Cardiac septum (tissue), 1 donor: ENCODE results near the gene INSR. TPM values are rescaled to one million over a fixed set of nuclear protein-coding genes. Genes with fewer than 3 reads are reported as not detected.
"Not testable (repeated sequence)": the region's sequence is repeated elsewhere in the genome, so short reads cannot be mapped to it uniquely, and the experiment has no call there.

ENCODE experiments used
- DNase-seq: peaks from one replicate; pipeline ENCODE4 v3.0.0-alpha.2; 2020; ENCODE audit warnings: low spot score
- intact Hi-C: fragments of 100-400 bp; cut with DNase I; formaldehyde crosslinking; loops from one replicate; pipeline ENCODE4 v1.14.0; 2022
- total RNA-seq: library from RNA; stranded (reverse); fragmentation: NEBNext Ultra II Directional; extraction: Animal tissue kit (Norgen Biotek cat#: 25700); gene quantifications from one replicate; pipeline ENCODE4 v1.2.1, GENCODE V29; 2021
- donor health status: DM: no; HTN: no; CAD: no.

Gene INSR
- total RNA-seq, 1 donor from 2014 or later = 113 TPM

DNA sequence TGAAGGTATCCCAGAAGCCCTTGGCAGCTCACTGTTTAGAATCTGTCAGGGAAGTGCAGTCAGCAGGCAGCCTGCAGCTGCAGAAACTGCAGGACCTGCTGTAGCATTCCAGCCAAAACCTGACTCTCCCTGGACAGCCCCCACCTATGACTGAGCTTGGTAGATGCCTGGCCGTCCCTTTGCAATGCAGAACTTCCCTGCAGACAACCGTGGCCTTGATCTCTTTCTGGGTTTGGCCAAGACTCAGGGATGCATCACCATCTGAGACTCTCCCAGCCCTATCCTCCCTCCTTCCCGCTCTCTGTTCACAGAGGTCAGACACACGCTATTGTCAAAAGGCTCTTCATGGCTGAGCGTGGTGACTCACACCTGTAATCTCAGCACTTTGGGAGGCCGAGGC, 125.3 kb downstream of the INSR start:
- intact Hi-C loops = no loop called here
- no peak for DNase-seq

DNA sequence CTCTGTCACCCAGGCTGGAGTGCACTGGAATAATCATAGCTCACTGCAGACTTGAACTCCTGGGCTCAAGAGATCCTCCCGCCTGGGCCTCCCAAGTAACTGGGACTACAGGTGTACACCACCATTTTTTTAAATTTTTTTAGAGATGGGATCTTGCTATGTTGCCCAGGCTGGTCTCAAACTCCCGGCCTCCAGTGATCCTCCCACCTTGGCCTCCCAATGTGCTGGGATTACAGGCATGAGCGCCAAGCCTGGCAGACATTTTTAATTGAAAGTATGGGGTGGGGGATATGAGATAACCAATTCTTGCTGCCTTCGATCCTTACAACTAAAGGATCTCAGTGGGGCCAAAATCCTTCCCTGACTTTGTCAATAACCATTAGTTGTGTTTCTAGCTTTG, 132.9 kb downstream of the INSR start:
- no peak for DNase-seq
- intact Hi-C loops = no loop called here

GRCh38 chr19:7159105-7159933, 134.9 kb downstream of the INSR start:
- intact Hi-C loops = loop anchor here (5.0 kb wide), 2 partner anchors 38 to 133 kb away; partner anchors contain the start of gene INSR
- DNase-seq = peak; percentile 89

DNA sequence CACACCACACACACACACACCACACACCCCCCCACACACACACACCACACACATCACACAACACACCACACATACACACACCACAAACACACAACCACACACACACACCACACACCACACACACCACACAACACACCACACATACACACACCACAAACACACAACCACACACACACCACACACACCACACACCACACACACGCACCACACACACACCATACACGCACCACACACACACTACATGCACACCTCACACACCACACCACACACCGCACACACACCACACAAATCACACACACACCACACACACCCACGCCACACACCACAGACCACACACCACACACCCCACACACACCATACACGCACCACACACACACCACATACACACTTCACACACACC, 141.2 kb downstream of the INSR start:
- intact Hi-C loops = no loop called here
- no peak for DNase-seq

DNA sequence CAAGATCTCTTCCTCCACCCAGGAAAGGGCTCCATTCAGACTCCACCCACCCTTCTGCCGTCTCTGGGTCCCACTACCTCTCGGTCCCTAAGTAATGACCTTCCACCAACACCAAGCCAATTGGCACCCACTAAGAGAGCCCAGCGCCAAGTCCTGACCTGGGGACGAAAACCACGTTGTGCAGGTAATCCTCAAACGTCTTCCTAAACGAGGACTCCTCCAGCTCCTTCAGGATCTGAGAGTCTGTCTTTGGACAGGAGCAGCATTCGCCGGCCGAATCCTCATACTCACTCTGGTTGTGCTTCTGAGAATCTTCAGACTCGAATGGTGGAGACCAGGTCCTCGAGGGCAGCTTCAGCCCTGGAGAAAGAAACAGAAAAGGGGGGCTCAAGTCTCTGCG, 141.6 kb downstream of the INSR start:
- intact Hi-C loops = no loop called here
- DNase-seq = no peak

GRCh38 chr19:7149956-7150705, 144.1 kb downstream of the INSR start:
- intact Hi-C loops = loop anchor here (2.0 to 5.0 kb wide), 2 partner anchors 147 to 191 kb away; no protein-coding TSS in a partner anchor
- DNase-seq = no peak

DNA sequence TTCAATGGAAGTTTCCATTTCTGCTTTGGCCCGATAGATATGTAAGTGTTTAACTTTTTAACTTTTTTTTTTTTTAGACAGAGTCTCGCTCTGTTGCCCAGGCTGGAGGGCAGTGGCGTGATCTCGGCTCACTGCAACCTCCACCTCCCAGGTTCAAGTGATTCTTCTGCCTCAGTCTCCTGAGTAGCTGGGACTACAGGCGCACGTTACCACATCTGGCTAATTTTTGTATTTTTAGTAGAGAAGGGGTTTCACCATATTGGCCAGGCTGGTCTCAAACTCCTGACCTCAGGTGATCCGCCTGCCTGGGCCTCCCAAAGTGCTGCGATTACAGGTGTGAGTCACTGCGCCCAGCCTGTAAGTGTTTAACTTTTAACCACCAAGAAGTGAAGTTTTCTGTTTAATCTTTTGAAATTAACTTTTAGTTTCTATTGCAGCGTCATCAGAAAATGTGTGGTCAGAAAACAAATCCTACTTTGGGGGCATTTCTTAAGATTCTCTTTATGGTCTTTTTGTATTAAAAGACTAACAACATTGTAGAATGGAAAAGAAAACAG, 147.0 kb downstream of the INSR start:
- intact Hi-C loops = loop anchor here (5.0 kb wide), 1 partner anchor 150 kb away; no protein-coding TSS in a partner anchor

GRCh38 chr19:7146086-7146485, 148.1 kb downstream of the INSR start:
- intact Hi-C loops = loop anchor here (5.0 kb wide), 1 partner anchor 151 kb away; no protein-coding TSS in a partner anchor
- not testable (repeated sequence) for DNase-seq

More for the DNA sequence above, 147.0 kb downstream of the INSR start:
- not testable (repeated sequence) for DNase-seq

GRCh38 chr19:7145494-7145893, 148.7 kb downstream of the INSR start:
- no peak for DNase-seq
- intact Hi-C loops = loop anchor here (5.0 kb wide), 1 partner anchor 152 kb away; no protein-coding TSS in a partner anchor

DNA sequence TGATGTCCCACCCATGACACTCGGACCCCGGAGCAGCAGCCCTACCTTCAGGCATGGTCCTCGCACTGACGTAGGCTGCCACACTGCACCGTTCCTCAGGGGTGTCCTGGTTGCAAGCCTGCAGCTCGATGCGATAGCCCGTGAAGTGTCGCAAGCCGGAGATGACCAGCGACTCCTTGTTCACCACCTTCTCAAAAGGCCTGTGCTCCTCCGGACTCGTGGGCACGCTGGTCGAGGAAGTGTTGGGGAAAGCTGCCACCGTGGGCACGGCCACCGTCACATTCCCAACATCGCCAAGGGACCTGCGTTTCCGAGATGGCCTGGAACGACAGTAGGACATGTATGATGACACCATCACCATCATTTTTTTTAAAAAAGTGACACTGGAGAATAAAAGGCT, 151.4 kb downstream of the INSR start:
- intact Hi-C loops = no loop called here
- no peak for DNase-seq

DNA sequence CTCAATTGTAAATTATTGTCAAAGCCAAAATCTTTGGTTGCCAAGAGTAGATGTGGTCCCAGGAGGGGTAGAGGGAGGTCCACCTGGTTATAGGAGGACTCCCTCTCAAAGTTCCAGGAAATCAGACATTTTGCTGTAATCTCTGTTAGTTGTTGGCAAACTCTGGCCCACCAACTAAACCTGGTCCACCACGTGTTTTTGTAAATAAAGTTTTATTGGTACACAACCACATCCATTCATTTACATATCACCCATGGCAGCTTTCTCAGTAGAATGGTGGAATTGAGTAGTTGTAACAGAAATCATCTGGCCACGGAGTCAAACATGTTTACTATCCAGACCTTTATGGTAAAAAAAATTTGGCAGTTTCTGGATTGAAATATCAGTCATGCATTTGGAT, 154.1 kb downstream of the INSR start:
- intact Hi-C loops = no loop called here
- DNase-seq = no peak

DNA sequence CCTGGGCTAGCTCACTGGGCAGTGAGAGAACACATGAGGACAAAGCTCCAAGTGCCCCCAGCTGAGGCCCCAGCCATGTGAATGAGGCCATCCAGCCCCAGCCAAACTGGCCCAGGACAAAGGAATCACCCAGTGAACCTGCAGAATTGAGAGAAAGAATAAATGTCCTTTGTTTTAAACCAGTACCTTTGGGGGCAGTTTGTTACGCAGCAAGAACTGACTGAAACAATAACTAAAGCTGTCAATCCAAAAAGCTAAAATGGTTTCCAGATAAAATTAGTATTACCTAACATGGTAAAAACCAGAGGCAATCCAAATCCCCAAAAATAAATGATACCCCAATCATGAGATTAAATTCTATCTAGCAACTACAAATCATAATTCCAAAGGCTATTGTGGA, 155.1 kb downstream of the INSR start:
- intact Hi-C loops = no loop called here
- DNase-seq = no peak

- intact Hi-C loops = no loop called here
- no peak for DNase-seq
Measured at GRCh38 chr19:7138402-7138801, 155.8 kb downstream of the INSR start.

- intact Hi-C loops = no loop called here
- no peak for DNase-seq
Measured at GRCh38 chr19:7137120-7137519, 157.1 kb downstream of the INSR start.

GRCh38 chr19:7132054-7132453, 162.2 kb downstream of the INSR start:
- intact Hi-C loops = no loop called here
- no peak for DNase-seq

- intact Hi-C loops = no loop called here
- DNase-seq = no peak
Measured at GRCh38 chr19:7130043-7130442, 164.2 kb downstream of the INSR start.

DNA sequence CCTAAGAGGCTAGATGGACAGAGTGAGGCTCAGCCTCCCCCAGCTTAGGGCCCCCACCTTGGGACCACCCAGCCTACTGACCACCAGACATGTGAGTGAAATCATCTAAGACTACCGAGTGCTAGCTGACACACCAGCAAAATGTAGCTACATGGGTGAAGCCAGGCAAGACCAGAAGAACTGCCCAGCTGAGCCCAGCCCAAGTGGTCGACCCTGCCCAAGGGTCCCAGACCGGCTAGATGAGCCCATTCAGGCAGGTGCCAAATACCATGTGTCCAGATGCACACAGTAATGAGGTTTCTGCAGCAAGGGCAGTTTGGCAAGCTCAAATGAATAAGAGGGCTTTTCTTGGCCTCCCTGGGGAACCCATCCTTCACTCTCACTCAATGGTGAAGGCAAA, 168.1 kb downstream of the INSR start:
- intact Hi-C loops = no loop called here

DNA sequence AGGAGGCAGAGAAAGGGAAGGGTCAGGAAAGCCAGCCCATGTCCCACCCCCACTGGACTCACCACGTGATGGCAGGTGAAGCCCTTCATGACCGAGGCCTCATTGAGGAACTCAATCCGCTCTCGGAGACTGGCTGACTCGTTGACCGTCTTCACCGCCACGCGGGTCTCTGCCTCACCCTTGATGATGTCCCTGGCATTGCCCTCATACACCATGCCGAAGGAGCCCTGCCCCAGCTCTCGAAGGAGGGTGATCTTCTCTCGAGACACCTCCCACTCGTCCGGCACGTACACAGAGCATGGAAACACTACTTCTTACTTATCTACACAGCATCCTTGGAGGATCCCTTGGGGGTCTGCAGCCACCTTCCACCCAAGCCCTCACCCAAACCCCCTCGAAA, 169.0 kb downstream of the INSR start:
- DNase-seq = no peak
- intact Hi-C loops = no loop called here

More for the DNA sequence above, 168.1 kb downstream of the INSR start:
- DNase-seq = no peak

DNA sequence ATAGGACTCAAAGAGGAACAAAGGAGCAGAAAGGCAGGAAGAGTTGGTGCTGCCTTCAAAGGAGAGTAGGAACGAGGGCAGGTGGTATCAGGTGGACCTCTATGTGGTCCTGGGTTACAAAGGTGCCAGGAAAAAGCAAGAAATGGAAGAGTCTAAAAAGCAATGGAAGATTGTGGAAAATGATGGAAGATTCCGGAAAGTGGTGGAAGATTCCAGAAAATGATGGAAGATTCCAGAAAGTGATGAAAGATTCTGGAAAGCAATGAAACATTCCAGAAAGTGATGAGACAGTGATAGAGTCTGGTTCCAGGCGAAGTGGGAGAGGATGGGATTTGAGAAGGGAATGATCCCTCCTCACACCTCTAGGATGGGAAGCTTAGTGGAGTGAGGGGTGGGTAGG, 169.4 kb downstream of the INSR start:
- intact Hi-C loops = no loop called here
- DNase-seq = no peak

GRCh38 chr19:7122701-7123100, 171.5 kb downstream of the INSR start:
- intact Hi-C loops = no loop called here
- no peak for DNase-seq
